ENCODE data around the gene NUMBL. TPM values are rescaled to one million over a fixed set of nuclear protein-coding genes. Genes with fewer than 3 reads are reported as not detected.

The NUMBL gene
- total and polyA plus RNA-seq, 2 of the 8 experiments (the other 6 are each of a cell fraction or from before 2014, with no cell fraction given): 13.5 to 24.8 TPM

DNA sequence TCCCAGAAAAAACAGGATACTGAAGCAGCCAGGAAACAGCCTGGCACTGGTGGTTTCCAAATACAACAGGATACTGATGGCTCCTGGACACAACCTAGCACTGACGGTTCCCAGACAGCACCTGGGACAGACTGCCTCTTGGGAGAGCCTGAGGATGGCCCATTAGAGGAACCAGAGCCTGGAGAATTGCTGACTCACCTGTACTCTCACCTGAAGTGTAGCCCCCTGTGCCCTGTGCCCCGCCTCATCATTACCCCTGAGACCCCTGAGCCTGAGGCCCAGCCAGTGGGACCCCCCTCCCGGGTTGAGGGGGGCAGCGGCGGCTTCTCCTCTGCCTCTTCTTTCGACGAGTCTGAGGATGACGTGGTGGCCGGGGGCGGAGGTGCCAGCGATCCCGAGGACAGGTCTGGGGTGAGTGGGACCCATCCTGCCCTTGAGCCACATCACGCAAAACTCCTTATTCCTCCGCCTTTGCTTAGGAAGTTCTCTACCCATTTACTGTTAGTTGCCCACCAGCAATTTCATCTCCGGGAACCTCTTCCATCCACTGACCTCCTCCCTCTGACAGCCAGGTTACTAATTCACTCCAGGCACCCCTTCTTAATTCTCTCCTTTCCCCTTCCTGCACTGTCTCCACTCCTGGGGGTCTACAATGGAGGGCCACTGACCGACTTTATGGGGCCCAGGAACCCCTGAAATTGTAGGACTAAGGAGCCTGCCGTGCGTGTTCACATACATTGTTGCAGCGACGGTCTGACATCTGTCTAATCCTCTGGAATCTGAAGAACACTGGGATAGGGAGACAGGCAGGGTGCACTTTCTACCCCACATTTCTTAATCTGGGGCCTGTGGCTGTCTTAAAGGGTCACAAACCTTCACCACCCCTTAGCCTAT lies 27.7 kb upstream of the NUMBL start:
- Histone ChIP-seq H4K5ac (ENCODE audit: insufficient read length, low read depth, low read length) (no peak overlapping the region), H3K27ac (ENCODE audit: low read depth, low read length) (no peak overlapping the region), H3K4ac (replicated peaks; ENCODE audit: insufficient read length, low read depth, low read length) (no peak overlapping the region), H2AFZ (ENCODE audit: low read length) (no peak overlapping the region), H3K23ac (ENCODE audit: insufficient read length) (no peak overlapping the region), H3K79me1 (ENCODE audit: low read depth, low read length) (peaks cover 10% of the 10 kb centered on the region), H3K4me1 (replicated peaks in 1 of 4; ENCODE audit: control insufficient read depth in 3 of 4, insufficient read depth in 4 of 4, low read length in 3 of 4) (peaks cover 0 to 25% (median 8%) of the 10 kb centered on the region in 4 experiments; a peak in 6 of 7 replicates), H3K9me3 (ENCODE audit: insufficient read depth in 2 of 2, low read depth in 1 of 2, low read length in 1 of 2) (no peaks in the 10 kb centered on the region), H2BK5ac (ENCODE audit: low read depth, low read length) (peak overlapping the region; percentile 84; the same call in 1 of the 2 replicates), H3K79me2 (ENCODE audit: control insufficient read depth in 1 of 2, insufficient read depth in 2 of 2, low read length in 2 of 2) (peaks cover 0 to 36% of the 10 kb centered on the region in 2 experiments; a peak in 2 of 4 replicates), H3K18ac (ENCODE audit: extremely low read depth, low read length) (peak overlapping the region; percentile 0; the same call in 1 of the 2 replicates), H3K14ac (ENCODE audit: insufficient read length) (no peak overlapping the region), H3K9ac (replicated peaks in 1 of 4; ENCODE audit: extremely low read depth in 1 of 4, low read depth in 3 of 4, low read length in 3 of 4) (peak overlapping the region; percentile 45 to 90 (median 84)), H3K4me2 (ENCODE audit: insufficient read depth in 1 of 2, low read depth in 2 of 2, low read length in 2 of 2) (peak overlapping the region; percentile 96 to 100), H2BK12ac (ENCODE audit: low read depth, low read length) (peak overlapping the region; percentile 94; the same call in 1 of the 2 replicates), H4K20me1 (replicated peaks in 1 of 2; ENCODE audit: control insufficient read depth in 1 of 2, insufficient read depth in 2 of 2, low read length in 2 of 2) (no peaks in the 10 kb centered on the region), H4K91ac (replicated peaks; ENCODE audit: insufficient read length, low read length) (no peak overlapping the region), H3K27me3 (replicated peaks in 1 of 4; ENCODE audit: control insufficient read depth in 3 of 4, extremely low read depth in 1 of 4, insufficient read depth in 3 of 4, low read length in 3 of 4) (no peaks in the 10 kb centered on the region), H3K23me2 (ENCODE audit: low read depth, low read length) (peaks cover 23% of the 10 kb centered on the region), H2AK5ac (ENCODE audit: low read depth, low read length) (peak overlapping the region; percentile 76), H3K36me3 (ENCODE audit: control insufficient read depth in 2 of 4, insufficient read depth in 4 of 4, low read length in 3 of 4) (peaks cover 0 to 2% (median 0%) of the 10 kb centered on the region in 4 experiments; a peak in 2 of 8 replicates), H3K4me3 (ENCODE audit: extremely low read depth in 1 of 4, insufficient read depth in 2 of 4, low read depth in 3 of 4, low read length in 4 of 4) (peak overlapping the region; percentile 72 to 94 (median 90)), H4K8ac (ENCODE audit: extremely low read depth, insufficient read depth, low read length) (peak overlapping the region; percentile 68), H3K56ac (replicated peaks; ENCODE audit: insufficient read length, low read depth, low read length) (no peak overlapping the region), H2BK15ac (ENCODE audit: low read length) (0 out of 2 replicates have a peak overlapping the region, but pooled peaks have one; percentile 61), H2BK20ac (ENCODE audit: low read length) (no peak overlapping the region), H2BK120ac (replicated peaks; ENCODE audit: low read depth, low read length) (no peak overlapping the region)
- no peak for FAIRE-seq
- POLR2A ChIA-PET (ENCODE audit: partially characterized antibody): interaction anchor here (0.7 to 2.4 kb wide), 14 partner anchors 14 to 81 kb away, joined by 3 to 28 read pairs (median 4); partner anchors contain the start of genes ACTMAP, EGLN2, NUMBL and SNRPA
- no peak for DNase-seq (ENCODE audit: low read depth in 1 of 2, low spot score in 2 of 2)
- CTCF ChIA-PET (ENCODE audit: partially characterized antibody): interaction anchor here (0.9 to 1.4 kb wide), 6 partner anchors 15 to 178 kb away, joined by 3 to 4 read pairs (median 3); partner anchors contain the start of gene NUMBL
- peak in 1 of 2 experiments; percentile 39; a peak in 1 of 3 replicates for TF ChIP-seq POLR2A (IDR thresholded peaks at IDR 0.05; ENCODE audit: control extremely low read depth in 1 of 2, low read depth in 2 of 2, low read length in 2 of 2)
- TF ChIP-seq POLR2AphosphoS5 (IDR thresholded peaks at IDR 0.05; ENCODE audit: low read depth, low read length): peak; percentile 38; the same call in 1 of the 2 replicates
- peak; percentile 33; the same call in 1 of the 2 replicates for TF ChIP-seq MAFK (IDR thresholded peaks at IDR 0.05; ENCODE audit: low read depth, low read length)
- peak; percentile 51 for TF ChIP-seq BACH1 (IDR thresholded peaks at IDR 0.05; ENCODE audit: low read length)
- TF ChIP-seq JUND (IDR thresholded peaks at IDR 0.05; ENCODE audit: low read length): no peak
- TF ChIP-seq, protein P1, sequence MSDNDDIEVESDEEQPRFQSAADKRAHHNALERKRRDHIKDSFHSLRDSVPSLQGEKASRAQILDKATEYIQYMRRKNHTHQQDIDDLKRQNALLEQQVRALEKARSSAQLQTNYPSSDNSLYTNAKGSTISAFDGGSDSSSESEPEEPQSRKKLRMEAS (IDR thresholded peaks at IDR 0.05): no peak
- no peak for TF ChIP-seq BRCA1 (IDR thresholded peaks at IDR 0.05; ENCODE audit: low read depth, low read length)
- no peak for TF ChIP-seq EGR1 (IDR thresholded peaks at IDR 0.05; ENCODE audit: borderline replicate concordance, low read depth, low read length)
- TF ChIP-seq, protein P2, sequence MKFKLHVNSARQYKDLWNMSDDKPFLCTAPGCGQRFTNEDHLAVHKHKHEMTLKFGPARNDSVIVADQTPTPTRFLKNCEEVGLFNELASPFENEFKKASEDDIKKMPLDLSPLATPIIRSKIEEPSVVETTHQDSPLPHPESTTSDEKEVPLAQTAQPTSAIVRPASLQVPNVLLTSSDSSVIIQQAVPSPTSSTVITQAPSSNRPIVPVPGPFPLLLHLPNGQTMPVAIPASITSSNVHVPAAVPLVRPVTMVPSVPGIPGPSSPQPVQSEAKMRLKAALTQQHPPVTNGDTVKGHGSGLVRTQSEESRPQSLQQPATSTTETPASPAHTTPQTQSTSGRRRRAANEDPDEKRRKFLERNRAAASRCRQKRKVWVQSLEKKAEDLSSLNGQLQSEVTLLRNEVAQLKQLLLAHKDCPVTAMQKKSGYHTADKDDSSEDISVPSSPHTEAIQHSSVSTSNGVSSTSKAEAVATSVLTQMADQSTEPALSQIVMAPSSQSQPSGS (IDR thresholded peaks at IDR 0.05; ENCODE audit: low read length): no peak
- WGBS, 2 experiments (ENCODE audit: extremely low coverage in 1 of 2, insufficient coverage in 1 of 2, insufficient read length in 1 of 2, insufficient replicate concordance in 2 of 2, low coverage in 1 of 2, low lambda C conversion rate in 2 of 2, missing lambda C conversion rate in 1 of 2): 37% methylated on average over 16 of the region's 20 CpGs; no CpG with 5 or more reads in 1 of the 2 experiments
